Bone marrow (tissue), 2 donors: ENCODE results near the gene ODC1.
A peak's percentile ranks its signal among the peaks of the same experiment; 100 is the strongest.

Experiments used
- DNase-seq, 2 donors: peaks; one replicate each; lab custom pipeline; 2025; lab: John Stamatoyannopoulos, UW

Gene ODC1

GRCh38 chr2:10414591-10414990 is 33.5 kb downstream of the ODC1 start:
- no peak for DNase-seq

DNA sequence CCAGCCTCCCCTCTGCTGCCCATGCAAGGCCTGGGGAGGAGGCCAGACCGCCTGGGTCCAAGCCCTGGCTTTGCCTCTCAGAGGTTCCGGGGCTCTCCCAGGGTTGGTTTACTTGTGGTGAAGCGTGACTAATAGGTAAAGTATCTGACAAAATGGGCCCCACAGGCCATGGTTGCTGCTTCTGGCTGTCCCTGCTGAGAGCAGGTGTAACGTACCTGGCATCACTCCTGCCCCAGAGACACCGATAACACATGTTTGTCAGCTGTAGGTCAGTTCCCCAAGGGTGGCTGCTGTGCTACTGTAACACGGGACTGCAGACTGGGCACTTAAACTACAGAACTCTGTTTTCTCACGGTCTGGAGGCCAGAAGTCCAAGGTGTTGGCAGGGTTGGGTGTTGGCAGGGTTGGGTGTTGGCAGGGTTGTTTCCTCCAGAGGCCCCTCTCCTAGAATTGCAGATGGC is 34.1 kb downstream of the ODC1 start:
- DNase-seq: no peak

DNA sequence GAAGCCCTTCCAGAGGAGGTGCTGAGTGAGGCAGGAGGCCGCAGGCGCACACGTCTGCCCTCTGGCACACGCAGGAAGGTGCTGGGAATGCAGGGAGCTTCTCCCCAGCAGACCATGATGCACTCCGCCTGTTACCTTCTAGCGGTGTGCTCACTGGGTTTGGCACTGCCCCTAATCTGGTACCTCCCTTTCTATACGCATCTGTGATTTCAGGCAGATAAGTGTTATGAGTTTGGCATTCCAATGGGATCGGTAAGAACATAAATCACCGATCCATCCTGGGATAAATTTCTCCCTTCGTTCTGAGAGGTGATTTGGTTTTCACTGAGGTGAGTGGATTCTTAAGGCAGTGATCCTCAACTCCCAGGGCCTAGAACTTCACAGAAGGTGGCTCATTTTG is 34.6 kb downstream of the ODC1 start:
- DNase-seq: no peak

DNA sequence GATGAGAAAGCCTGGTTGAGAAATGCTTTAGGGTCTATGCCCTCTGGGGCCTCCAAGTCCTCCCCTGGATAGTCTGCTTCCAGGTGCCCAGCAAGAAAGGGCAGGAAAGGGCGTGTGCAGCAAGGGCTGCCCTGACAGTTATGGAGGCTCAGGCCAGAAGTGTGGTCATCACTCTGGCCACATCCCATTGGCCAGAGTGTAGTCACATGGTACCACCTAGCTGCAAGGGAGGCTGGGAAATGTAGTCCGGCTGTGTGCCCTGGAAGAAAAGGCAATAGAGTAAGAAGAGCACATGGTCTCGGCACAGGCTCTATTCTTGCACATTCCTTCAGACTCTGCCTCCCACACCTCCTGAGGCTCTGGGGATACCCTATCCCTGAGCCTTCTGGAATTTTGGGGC is 35.7 kb downstream of the ODC1 start:
- DNase-seq: no peak

DNA sequence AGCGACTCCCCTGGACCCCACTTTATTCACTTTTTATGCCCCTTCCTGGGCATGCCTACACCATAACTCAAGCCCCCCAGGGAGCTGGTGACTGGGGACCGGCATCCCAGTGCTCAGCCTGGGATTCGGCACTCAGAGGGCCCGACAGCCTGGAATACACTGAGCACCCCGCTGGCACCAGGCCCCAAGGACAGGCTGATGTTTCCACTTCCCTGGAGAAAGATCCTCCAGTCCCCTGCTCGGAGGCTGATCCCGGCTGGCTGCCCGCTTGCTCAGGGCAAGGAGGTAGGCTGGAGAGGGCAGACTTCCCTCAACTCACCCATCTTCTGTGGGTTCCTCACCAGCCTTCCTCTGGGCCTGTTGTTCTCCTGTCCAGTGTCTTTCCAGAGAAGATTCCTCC is 36.6 kb downstream of the ODC1 start:
- DNase-seq: no peak

- no peak for DNase-seq
Measured at GRCh38 chr2:10410823-10411437, 37.2 kb downstream of the ODC1 start.

DNA sequence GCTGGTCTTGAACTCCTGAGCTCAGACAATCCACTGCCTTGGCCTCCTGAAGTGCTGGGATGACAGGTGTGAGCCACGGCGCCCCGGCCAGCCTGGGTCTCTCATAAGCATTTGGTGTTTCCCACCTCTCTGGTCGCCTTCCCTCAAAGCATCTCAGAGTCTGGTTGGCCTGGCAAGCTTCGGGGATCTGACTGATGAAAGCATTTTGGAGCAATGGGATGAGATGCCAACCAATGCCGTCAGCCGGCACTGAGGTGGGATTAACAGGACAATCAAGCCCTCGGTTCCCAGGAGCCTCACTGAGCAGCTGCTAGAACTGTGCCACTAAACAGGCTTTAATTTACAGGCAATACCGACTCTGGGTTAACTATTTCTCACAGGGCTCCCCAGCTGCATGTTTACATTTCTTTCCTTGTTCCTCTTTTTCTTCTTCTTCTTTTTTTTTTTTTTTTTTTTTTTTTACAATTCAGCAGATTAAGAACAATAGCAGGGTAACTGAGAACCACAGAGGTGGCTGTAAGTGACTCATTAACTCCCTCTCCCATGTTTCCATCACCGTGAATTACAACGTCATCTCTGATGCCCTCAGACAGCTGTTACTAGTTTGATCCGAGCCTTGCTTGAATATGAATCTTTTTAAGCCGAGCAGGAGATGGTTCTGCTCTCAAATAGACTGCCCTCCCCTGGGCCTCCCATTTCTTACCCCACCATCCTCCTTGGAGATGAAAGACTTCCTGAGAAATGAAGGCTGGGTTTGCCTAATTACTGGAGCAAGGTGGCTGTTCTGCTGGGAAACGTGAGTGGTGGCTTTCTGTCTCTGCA is 37.9 kb downstream of the ODC1 start:
- DNase-seq: peak; percentile 23 to 94

GRCh38 chr2:10408649-10409579 is 39.2 kb downstream of the ODC1 start:
- peak; percentile 38 to 46 for DNase-seq

- peak; percentile 32 to 33 for DNase-seq
Measured at GRCh38 chr2:10407841-10408648, 40.1 kb downstream of the ODC1 start.

DNA sequence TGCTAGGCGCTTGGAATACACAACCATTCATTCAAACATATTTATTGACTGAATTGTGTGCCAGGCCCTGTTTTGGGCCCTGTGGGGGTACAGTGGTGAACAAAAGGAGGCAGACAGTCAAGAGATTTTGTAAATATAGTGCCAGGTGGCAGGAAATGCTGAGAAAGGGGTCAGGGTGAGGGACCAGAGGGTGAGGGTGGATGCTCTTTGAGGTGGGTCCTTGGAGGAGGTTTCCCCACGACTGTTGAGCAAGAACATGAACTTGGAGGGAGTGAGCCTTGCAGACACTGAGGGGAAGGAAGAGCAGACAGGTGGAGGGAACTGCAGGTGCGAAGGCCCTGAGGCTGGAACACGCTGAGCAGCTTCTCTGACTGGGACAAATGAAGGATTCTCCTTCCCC is 40.7 kb downstream of the ODC1 start:
- DNase-seq: no peak

DNA sequence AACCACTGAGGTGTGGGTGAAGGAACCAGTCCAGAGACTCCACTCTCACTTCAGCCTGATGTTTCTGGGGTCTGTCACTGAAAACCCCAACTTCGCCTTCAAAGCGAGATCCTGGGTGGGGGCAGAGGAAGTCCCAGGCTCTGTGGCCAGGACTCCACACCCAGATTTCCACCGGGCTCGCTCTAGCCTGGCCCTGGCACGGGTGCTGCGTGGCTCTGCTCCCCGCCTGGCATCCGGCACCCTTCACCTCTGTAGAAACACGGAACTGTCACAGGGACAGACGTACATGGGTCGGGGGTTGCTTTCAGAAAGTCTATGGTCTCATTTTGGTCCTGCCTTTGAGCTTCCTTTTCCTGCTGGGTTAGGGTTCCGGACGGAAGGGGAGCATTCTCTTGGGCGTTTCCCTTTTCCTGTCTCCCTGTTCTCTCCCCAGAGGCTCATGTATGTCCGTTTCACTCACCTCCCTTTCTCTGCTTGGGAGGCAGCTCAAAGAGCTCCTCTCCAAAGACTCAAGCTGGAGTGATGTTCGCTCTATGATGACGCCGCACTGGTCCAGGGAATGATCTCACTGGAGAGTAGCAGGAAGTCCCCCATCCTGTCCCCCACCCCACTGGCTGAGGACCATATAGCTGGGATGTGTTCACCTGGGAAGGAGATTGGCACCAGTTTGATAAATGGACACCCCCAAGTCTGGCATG is 41.5 kb downstream of the ODC1 start:
- DNase-seq: no peak

DNA sequence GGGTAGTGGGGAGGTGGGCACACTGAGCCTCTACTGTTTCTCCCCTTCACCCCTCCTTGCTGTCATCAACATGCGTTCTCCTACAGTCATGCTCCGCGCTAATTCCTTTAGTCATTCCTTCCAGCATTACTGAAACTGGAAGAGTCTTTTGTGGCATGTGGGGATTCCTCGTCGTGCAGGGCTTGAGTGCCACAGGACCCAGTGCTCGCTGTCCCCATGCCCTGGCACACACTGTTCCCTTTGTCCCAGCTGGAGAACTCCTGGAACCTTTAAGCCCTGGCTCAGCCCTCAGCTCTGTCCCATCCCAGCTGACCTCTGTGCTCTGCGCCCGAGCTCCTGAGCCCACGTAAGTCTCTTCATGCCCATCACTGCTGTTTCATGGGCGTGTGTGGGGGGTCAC is 42.1 kb downstream of the ODC1 start:
- DNase-seq: no peak

- no peak for DNase-seq
Measured at GRCh38 chr2:10405448-10405847, 42.7 kb downstream of the ODC1 start.

DNA sequence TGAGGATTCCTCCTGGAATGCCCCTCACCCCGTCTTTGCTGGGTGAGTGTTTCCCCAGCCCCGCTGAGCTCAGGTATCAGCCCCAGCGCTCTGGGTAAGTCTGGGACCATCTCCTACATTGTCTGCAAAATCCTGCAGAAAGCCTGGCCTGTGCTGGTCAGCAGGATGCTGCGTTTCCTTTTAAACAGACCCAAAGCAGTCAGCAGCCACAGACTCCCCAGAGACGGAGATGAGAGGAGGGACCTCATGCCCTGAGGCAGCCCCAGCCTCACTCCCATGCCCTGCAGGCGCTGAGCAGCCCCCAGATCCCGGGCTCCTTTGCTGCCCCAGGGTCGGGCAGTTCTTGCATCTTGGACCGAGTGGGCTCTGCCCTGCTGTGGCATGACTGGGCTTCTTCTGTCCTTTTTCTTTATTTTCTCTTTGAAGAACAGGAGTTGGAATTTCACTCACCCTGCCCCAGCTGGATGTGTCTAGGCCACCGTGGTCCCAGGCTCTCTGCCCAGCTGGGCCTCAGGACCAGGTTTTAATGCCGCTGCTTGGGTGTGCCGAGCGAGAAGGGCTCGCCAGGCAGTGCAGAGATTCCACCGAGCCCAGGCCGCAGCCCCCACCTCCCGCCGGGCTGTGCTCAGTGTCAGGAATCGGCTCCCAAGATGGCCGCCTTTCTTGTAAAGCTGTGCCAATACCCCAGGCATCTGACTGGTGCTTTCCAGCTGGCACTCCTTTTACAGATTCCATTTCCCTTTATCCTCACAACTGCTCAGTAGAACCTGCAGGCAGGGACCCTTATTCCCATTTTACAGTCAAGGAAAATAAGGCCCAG is 43.6 kb downstream of the ODC1 start:
- no peak for DNase-seq

DNA sequence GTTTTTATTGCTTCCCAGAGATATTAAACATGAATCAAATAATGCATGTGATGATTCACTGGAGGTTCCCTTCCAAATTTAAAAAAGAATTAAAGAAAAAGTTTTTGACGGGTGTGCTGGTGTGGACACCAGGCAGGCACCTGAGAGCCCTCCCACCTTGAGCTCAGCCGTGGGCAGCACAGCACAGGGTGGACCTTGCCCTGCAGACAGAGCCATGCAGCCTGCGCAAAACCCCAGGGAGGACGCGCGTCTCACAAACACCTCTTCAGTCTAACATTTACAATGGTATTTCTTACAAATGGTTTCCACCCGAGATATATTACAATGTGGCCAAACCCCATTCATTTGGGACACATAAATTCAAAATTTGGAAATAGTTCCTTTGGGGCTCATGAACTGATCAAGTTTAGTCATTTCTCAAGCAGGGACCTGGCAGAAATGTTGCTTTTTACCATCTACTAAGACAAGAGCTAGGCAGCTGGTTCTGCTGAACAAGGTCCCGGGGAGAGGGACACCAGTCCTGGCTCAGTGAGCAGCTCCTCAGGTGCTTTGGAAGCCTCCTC is 45.4 kb downstream of the ODC1 start:
- no peak for DNase-seq

GRCh38 chr2:10402062-10402585 is 46.0 kb downstream of the ODC1 start:
- no peak for DNase-seq

- no peak for DNase-seq
Measured at GRCh38 chr2:10400978-10401951, 46.9 kb downstream of the ODC1 start.

DNA sequence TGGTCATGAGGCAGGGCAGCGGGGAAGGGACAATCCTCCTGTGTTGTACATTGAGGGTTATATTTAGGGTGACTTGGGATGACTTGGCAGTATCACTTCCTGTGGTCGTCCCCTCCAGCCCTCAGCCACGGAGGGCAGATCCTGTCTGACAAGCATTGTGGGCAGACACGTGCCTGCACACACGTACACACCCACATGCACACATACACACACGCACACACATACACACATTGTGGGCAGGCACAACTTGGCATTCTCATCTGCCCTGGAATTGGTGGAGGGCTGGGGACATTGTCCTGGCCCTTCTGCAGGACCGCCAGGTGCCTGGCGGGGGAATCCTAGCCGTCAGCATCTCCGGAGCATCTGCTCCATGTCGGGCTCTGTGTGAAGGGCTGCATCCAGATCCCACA is 47.6 kb downstream of the ODC1 start:
- DNase-seq: peak in 1 of 2 donors; percentile 43
